A673 (cell line): Measurements from ENCODE around the gene ZBED6. TPM values are rescaled to one million over a fixed set of nuclear protein-coding genes. Genes with fewer than 3 reads are reported as not detected.
"Not testable (repeated sequence)": the region's sequence is repeated elsewhere in the genome, so short reads cannot be mapped to it uniquely, and the experiment has no call there.

ENCODE experiments used
- BruUV-seq: library from RNA; stranded (reverse); fragments of 400-500 nt; replicated peaks from 2 replicates; lab custom pipeline; 2021; lab: Mats Ljungman, UMichigan
- CTCF ChIA-PET: fragments of 300-600 bp; sonication (Branson Sonifier 250); formaldehyde crosslinking; loops from one replicate; lab custom pipeline; 2022; ENCODE audit warnings: antibody characterized with exemption; lab: Charles Lee
- POLR2A ChIA-PET: fragments of 300-600 bp; sonication (Branson Sonifier 250); formaldehyde crosslinking; loops from one replicate; lab custom pipeline; 2022; ENCODE audit warnings: antibody characterized with exemption; ENCODE audit not compliant: low non-redundant PET; lab: Charles Lee
- DNase-seq: peaks from one replicate; pipeline ENCODE4 v3.0.0-alpha.2; 2015; ENCODE audit warnings: low spot score
- H3K27ac ChIP-seq: fragments of 200-600 bp; sonication (generic); 2 replicates; pipeline ENCODE4 v1.5.1; 2016; ENCODE audit warnings: mixed run types, low read depth, mild to moderate bottlenecking, mixed read lengths, antibody characterized with exemption, low read length; ENCODE audit not compliant: poor library complexity, severe bottlenecking
- H3K27me3 ChIP-seq: fragments of 200-600 bp; sonication (generic); replicated peaks from 2 replicates; pipeline ENCODE4 v1.6.1; 2017; ENCODE audit warnings: mixed run types, low read depth, mild to moderate bottlenecking, mixed read lengths, antibody characterized with exemption, low read length; ENCODE audit not compliant: insufficient read depth, poor library complexity
- H3K36me3 ChIP-seq: fragments of 200-600 bp; sonication (generic); 2 replicates; pipeline ENCODE4 v1.6.1; 2016; ENCODE audit warnings: mixed run types, mild to moderate bottlenecking, mixed read lengths, antibody characterized with exemption, low read length; ENCODE audit not compliant: insufficient read depth, poor library complexity, severe bottlenecking
- H3K4me1 ChIP-seq: fragments of 200-600 bp; sonication (generic); 2 replicates; pipeline ENCODE4 v1.6.1; 2017; ENCODE audit warnings: mixed run types, mild to moderate bottlenecking, mixed read lengths, antibody characterized with exemption, low read length; ENCODE audit not compliant: insufficient read depth, poor library complexity, severe bottlenecking
- H3K4me3 ChIP-seq: fragments of 200-600 bp; sonication (generic); 2 replicates; pipeline ENCODE4 v1.5.1; 2016; ENCODE audit warnings: low read depth, mixed run types, mild to moderate bottlenecking, mixed read lengths, low read length; ENCODE audit not compliant: poor library complexity, severe bottlenecking
- H3K9me3 ChIP-seq: fragments of 200-600 bp; sonication (generic); 2 replicates; pipeline ENCODE4 v1.6.1; 2016; ENCODE audit warnings: mixed run types, low read depth, mild to moderate bottlenecking, mixed read lengths, antibody characterized with exemption, low read length; ENCODE audit not compliant: poor library complexity, severe bottlenecking
- CTCF ChIP-seq: fragments of 300-800, 200-600 bp; sonication (generic); conservative IDR thresholded peaks from 2 replicates; pipeline ENCODE4 v1.5.1; 2017; ENCODE audit warnings: low read depth, mild to moderate bottlenecking, antibody characterized with exemption, low read length, moderate library complexity, mixed read lengths
- EZH2 ChIP-seq: fragments of 200-600 bp; sonication (generic); IDR thresholded peaks from 2 replicates; pipeline ENCODE4 v1.6.1; 2017; ENCODE audit warnings: borderline replicate concordance, low read depth, mild to moderate bottlenecking, mixed read lengths, antibody characterized with exemption, low read length; ENCODE audit not compliant: poor library complexity, severe bottlenecking
- intact Hi-C: fragments of 100-400 bp; cut with micrococcal nuclease; formaldehyde crosslinking; loops from one replicate; pipeline ENCODE4 v1.10.0; 2022; ENCODE audit not compliant: unreplicated experiment
- total RNA-seq: library from RNA; stranded (reverse); gene quantifications from 2 replicates; pipeline ENCODE4 v1.2.3, GENCODE V29; 2021

ZBED6 gene
- total RNA-seq, 1 experiment from 2014 or later: 29.6 TPM

GRCh38 chr1:203789966-203790365, 5.5 kb upstream of the ZBED6 start:
- intact Hi-C loops: no loop called here
- Histone ChIP-seq H3K4me1 (peaks cover 3% of the 10 kb centered on the region), H3K27me3 (no peaks in the 10 kb centered on the region), H3K27ac (no peak overlapping the region), H3K4me3 (no peak overlapping the region), H3K9me3 (no peaks in the 10 kb centered on the region), H3K36me3 (no peaks in the 10 kb centered on the region)
- BruUV-seq: no TSS peak
- no peak for TF ChIP-seq CTCF
- no peak for TF ChIP-seq EZH2
- POLR2A ChIA-PET: no interaction called here
- CTCF ChIA-PET: no interaction called here
- no peak for DNase-seq

- Histone ChIP-seq H3K36me3 (no peaks in the 10 kb centered on the region), H3K4me1 (peaks cover 5% of the 10 kb centered on the region), H3K4me3 (no peak overlapping the region), H3K27me3 (no peaks in the 10 kb centered on the region), H3K9me3 (no peaks in the 10 kb centered on the region), H3K27ac (no peak overlapping the region)
- no TSS peak for BruUV-seq
- CTCF ChIA-PET: no interaction called here
- intact Hi-C loops: no loop called here
- no peak for DNase-seq
- POLR2A ChIA-PET: no interaction called here
- TF ChIP-seq CTCF (no peak), EZH2 (no peak)
These were observed 3.9 kb upstream of the ZBED6 start for GRCh38 chr1:203791498-203791897.

- Histone ChIP-seq H3K4me1 (peaks cover 13% of the 10 kb centered on the region), H3K27me3 (no peaks in the 10 kb centered on the region), H3K4me3 (no peak overlapping the region), H3K36me3 (peaks cover 8% of the 10 kb centered on the region), H3K9me3 (no peaks in the 10 kb centered on the region), H3K27ac (no peak overlapping the region)
- intact Hi-C loops: no loop called here
- no TSS peak for BruUV-seq
- TF ChIP-seq EZH2 (no peak), CTCF (no peak)
- ChIA-PET POLR2A (no interaction called here), CTCF (no interaction called here)
- DNase-seq: no peak
These were observed 2.9 kb upstream of the ZBED6 start for GRCh38 chr1:203792486-203792885.

GRCh38 chr1:203793561-203793960, 1.9 kb upstream of the ZBED6 start:
- POLR2A ChIA-PET, H3K9me3 ChIP-seq, BruUV-seq, DNase-seq, H3K4me3 ChIP-seq, H3K27me3 ChIP-seq, CTCF ChIA-PET, intact Hi-C loops, H3K27ac ChIP-seq: not testable (repeated sequence)
- Histone ChIP-seq H3K4me1 (peaks cover 23% of the 10 kb centered on the region), H3K36me3 (peaks cover 19% of the 10 kb centered on the region)
